GM23338 (cell line): Measurements from ENCODE around the gene CNDP1.

ENCODE experiments used
- CREB1 ChIP-seq: fragments of 250-450 bp; sonication (Bioruptor Pico); IDR thresholded peaks from 2 replicates; pipeline ENCODE4 v1.5.0; 2020; ENCODE audit warnings: low read depth, mild to moderate bottlenecking, moderate library complexity
- CTCF ChIP-seq, 2 experiments: fragments of 200-600 bp in 1 of 2; sonication (generic) in 1 of 2; conservative IDR thresholded peaks; 2 replicates each; pipeline versions ENCODE4 v1.5.1 to v1.6.1; 2016 to 2017; ENCODE audit warnings: antibody characterized with exemption in 2 of 2, low read depth in 2 of 2, mild to moderate bottlenecking in 2 of 2, moderate library complexity in 1 of 2
- ETS1 ChIP-seq: IDR thresholded peaks from 2 replicates; pipeline ENCODE4 v1.6.1; 2016; ENCODE audit warnings: antibody characterized with exemption
- EZH2 ChIP-seq: fragments of 200-600 bp; sonication (generic); IDR thresholded peaks from one replicate; pipeline ENCODE4 v1.8.0; 2017; ENCODE audit warnings: antibody characterized with exemption, mild to moderate bottlenecking, low read depth; ENCODE audit not compliant: unreplicated experiment
- EZH2phosphoT487 ChIP-seq: fragments of 200-600 bp; sonication (generic); IDR thresholded peaks from one replicate; pipeline ENCODE4 v1.8.1; 2018; ENCODE audit warnings: antibody characterized with exemption; ENCODE audit not compliant: unreplicated experiment
- JUNB ChIP-seq: IDR thresholded peaks from one replicate; pipeline ENCODE4 v1.6.1; 2016; ENCODE audit warnings: antibody characterized with exemption; ENCODE audit not compliant: unreplicated experiment
- NANOG ChIP-seq: IDR thresholded peaks from 2 replicates; pipeline ENCODE4 v1.6.1; 2016; ENCODE audit warnings: antibody characterized with exemption, borderline replicate concordance
- POLR2AphosphoS5 ChIP-seq: IDR thresholded peaks from 2 replicates; pipeline ENCODE4 v1.6.1; 2016; ENCODE audit warnings: antibody characterized with exemption, low read depth
- REST ChIP-seq: IDR thresholded peaks from one replicate; pipeline ENCODE4 v1.6.1; 2018; ENCODE audit warnings: antibody characterized with exemption; ENCODE audit not compliant: unreplicated experiment
- STAT1 ChIP-seq: IDR thresholded peaks from one replicate; pipeline ENCODE4 v1.6.1; 2016; ENCODE audit warnings: antibody characterized with exemption; ENCODE audit not compliant: unreplicated experiment
- ZNF114 ChIP-seq: fragments of 250-450 bp; sonication (Bioruptor Pico); IDR thresholded peaks from 2 replicates; pipeline ENCODE4 v1.5.0; 2020; ENCODE audit warnings: mild to moderate bottlenecking, moderate library complexity
- ZNF462 ChIP-seq: fragments of 250-450 bp; sonication (Bioruptor Pico); IDR thresholded peaks from 2 replicates; pipeline ENCODE4 v1.5.0; 2020; ENCODE audit warnings: mild to moderate bottlenecking, moderate library complexity

GRCh38 chr18:74549591-74550104 lies 15.3 kb downstream of the CNDP1 start:
- TF ChIP-seq CTCF (conservative IDR thresholded peaks at IDR 0.05; ENCODE audit: low read depth in 2 of 2) (no peak), EZH2 (no peak), ZNF114 (CRISPR knock-in tag) (no peak), POLR2AphosphoS5 (no peak), STAT1 (no peak), REST (no peak), CREB1 (CRISPR knock-in tag) (no peak), NANOG (no peak), EZH2phosphoT487 (no peak), ZNF462 (CRISPR knock-in tag) (no peak), ETS1 (no peak), JUNB (no peak)
